Rectal smooth muscle tissue (tissue), 1 donor: ENCODE results near the gene CDT1.

ENCODE experiments used
- H3K27ac ChIP-seq: one replicate; pipeline ENCODE4 v1.7.0; 2013; ENCODE audit warnings: low read depth, low read length, inconsistent platforms
- H3K27me3 ChIP-seq: one replicate; pipeline ENCODE4 v1.7.0; 2013; ENCODE audit warnings: low read length; ENCODE audit not compliant: control insufficient read depth, insufficient read depth
- H3K36me3 ChIP-seq: one replicate; pipeline ENCODE4 v1.7.0; 2013; ENCODE audit warnings: low read length; ENCODE audit not compliant: control insufficient read depth, insufficient read depth
- H3K4me1 ChIP-seq: one replicate; pipeline ENCODE4 v1.7.0; 2013; ENCODE audit warnings: low read length; ENCODE audit not compliant: control insufficient read depth, insufficient read depth
- H3K4me3 ChIP-seq: one replicate; pipeline ENCODE4 v1.7.0; 2013; ENCODE audit warnings: low read length
- H3K9ac ChIP-seq: one replicate; pipeline ENCODE4 v1.7.0; 2013; ENCODE audit warnings: low read length

The CDT1 gene

DNA sequence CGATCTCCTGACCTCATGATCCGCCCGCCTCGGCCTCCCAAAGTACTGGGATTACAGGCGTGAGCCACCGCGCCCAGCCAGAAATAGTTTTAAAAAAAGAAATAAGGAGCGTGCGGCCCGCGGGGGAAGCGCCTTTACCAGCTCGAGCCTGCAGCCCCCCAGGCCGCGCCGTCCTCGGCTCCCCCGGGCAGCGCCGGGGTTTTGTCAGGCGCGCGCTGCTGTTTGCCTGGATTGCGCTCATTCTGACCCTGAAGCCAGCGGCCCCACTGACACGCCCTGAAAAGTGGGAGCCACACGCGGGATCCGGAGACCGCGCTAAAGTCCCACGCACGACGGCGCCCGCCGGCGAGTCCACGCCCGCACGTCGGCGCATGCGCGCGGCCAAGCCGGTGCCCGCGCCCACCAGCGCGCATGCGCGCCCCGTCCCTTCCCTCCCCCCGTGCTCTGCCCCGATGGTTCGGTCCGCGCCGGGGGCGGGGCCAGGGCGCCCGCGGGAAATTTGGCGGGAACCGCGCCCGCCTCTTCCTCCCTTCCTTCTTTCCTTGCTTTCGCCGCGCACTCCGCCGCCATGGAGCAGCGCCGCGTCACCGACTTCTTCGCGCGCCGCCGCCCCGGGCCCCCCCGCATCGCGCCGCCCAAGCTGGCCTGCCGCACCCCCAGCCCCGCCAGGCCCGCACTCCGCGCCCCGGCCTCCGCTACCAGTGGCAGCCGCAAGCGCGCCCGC is at the start of gene CDT1:
CDT1 (plus strand) TSS at position 526 of the 724 bp plus-strand sequence; CDS start at position 569, 43 bp downstream.
- peak within 1 kb of the TSS; percentile 66 for H3K4me3 ChIP-seq
- H3K4me1 ChIP-seq = no peaks in the 10 kb centered on the region
- no peaks in the 10 kb centered on the region for H3K27me3 ChIP-seq
- no peak within 1 kb of the TSS for H3K9ac ChIP-seq
- H3K27ac ChIP-seq = peak within 1 kb of the TSS; percentile 61
- no peaks in the 10 kb centered on the region for H3K36me3 ChIP-seq

DNA sequence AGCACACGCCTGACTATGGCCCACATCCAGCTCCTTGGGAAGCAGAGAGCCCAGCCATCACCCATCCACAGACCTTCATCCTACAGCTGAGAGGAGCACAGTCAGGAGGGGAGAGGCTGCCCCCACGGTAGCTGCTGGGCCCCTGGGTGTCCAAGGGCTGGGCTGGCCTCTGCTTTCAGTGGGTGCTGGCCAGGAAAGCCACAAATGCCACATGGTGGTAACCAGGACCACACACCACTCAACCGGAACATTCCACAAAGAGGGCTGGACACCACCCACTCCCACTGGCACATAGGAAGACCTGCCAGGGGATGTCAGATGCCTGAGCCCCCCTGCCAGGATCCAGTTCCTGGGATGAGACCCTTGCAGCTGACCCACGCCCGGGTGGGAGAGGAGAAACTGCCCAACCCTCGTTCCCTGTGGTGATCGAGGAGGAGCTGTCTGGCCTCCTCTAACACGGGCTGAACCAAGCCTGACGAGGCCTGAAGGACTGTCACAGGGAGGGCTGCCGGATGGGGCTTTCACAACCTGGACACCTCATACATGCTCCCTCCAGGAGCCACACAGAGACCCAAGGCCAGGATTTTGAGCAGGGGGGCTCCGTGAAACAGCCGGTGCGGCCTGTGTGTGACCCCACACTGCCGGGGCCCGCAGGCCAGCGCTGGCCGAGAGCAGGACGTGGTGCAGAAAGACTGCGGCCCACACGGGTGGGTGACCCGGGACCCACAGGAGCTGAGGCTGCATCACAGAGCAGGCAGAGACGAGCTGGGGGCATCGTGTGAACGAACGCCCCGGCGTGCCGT is 49.3 kb upstream of the CDT1 start:
- H3K4me3 ChIP-seq = no peak overlapping the region
- no peaks in the 10 kb centered on the region for H3K27me3 ChIP-seq
- H3K36me3 ChIP-seq = peaks cover 3% of the 10 kb centered on the region
- peaks cover 27% of the 10 kb centered on the region for H3K4me1 ChIP-seq
- peak overlapping the region; percentile 76 for H3K27ac ChIP-seq
- no peak overlapping the region for H3K9ac ChIP-seq

DNA sequence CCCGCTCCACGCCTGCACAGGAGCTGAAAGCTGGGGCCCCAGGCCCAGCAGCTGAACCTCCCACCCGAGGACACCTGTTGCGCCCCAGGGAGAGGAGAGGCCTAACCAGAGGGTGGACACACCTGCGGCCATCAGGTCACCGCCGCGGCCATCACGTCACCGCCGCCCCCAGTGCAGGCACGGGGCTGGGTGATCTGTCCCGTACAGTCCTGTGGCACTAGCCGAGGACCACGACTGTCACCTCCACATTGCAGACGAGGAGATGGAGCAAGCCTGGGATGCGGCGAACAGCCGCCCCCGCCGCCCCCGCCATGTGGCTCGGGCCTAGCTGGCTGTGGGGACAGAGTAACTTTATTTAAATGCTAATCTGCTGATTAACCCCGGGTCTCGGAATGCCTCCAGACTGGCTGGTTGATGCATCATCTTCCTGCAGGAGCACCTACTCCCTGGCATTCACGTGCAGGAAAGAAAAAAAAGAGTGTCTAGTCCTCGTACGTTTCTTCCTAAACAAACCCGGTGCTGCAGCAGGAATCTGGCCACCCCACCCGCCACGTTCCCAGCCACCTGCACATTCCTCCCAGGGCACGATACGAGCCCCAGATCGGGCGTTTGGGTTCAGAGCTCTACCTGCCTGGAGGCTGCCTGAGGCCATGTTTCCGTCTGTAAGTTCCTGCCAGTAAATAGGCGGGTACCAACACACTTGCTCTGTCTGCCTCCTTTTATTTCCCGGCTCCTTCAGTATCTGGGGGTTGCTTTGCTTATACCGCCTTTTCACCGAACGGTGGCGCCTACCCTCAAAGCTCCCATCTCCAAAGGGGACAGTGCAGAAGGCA is 48.5 kb upstream of the CDT1 start:
- Histone ChIP-seq H3K27me3 (no peaks in the 10 kb centered on the region), H3K4me3 (no peak overlapping the region), H3K27ac (peak overlapping the region; percentile 76), H3K4me1 (peaks cover 34% of the 10 kb centered on the region), H3K9ac (no peak overlapping the region), H3K36me3 (peaks cover 3% of the 10 kb centered on the region)

DNA sequence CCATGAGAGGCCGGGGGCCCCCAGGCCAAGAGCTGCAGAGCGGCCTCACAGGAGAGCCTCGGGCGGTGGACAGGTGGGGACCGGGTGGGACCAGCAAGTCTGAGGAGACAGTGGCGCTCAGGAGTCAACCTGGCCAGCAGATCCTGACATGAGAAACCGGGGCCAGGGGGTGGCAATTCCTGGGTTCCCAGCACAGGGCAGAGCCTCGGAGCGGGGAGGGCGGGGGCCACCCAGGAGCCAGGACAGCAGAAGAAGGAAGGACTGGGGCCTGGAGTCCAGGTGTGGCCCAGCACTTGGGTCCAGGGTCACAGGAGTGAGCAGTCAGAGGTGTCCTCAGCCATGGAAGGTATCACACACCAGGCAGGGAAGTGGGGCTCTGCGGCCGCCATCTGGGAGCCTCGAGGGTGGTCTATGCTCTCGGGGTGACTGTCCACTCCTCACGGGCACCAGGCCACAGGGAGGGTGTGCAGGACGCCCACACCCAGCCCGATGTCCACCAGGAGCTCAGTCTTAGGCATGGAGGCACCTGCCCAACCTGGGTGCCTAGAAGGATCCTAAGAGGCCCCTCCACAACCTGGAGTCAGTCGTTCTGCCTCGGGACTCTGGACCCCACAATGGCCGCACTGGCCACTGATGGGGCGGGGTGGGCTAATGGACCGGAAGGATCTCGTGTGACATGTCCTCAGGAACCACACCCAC is 47.7 kb upstream of the CDT1 start:
- peaks cover 41% of the 10 kb centered on the region for H3K4me1 ChIP-seq
- H3K27me3 ChIP-seq = no peaks in the 10 kb centered on the region
- H3K4me3 ChIP-seq = no peak overlapping the region
- H3K9ac ChIP-seq = no peak overlapping the region
- peak overlapping the region; percentile 44 for H3K27ac ChIP-seq
- H3K36me3 ChIP-seq = peaks cover 3% of the 10 kb centered on the region

DNA sequence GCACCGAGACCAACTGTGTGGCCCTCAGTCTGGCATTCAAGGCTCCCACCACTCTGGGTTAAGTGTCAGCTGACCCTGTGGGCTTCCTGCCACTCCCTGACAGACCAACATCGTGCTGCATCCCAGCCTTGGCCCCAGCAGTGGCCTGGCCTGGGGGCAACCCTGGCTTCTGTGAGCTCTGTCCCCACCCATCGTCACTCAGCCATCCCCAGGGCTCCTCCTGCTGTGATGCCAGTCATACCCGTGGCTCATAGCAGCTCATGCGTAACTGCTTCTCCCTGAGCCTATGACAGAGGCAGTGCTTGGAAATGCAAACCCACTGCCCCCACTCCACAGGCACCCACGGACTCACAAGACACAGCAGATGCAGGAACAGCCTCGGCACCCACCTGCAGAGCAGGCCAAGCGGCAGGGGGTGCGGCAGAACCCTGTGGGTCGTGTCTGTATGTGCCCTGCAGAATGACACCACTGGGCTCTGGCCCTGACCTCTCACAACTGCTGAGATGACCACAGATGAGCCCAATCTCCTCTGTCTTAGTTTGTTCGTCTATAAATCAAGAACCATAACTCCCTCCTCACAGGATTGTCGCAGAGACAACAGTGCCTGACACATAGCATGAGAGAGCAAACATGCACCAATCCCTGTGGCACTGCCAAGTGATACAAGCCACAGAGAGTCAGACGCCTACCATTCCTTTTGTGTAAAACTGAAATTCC is 45.2 kb upstream of the CDT1 start:
- Histone ChIP-seq H3K27ac (peak overlapping the region; percentile 97), H3K9ac (no peak overlapping the region), H3K4me1 (peaks cover 53% of the 10 kb centered on the region), H3K36me3 (no peaks in the 10 kb centered on the region), H3K27me3 (no peaks in the 10 kb centered on the region), H3K4me3 (peak overlapping the region; percentile 9)

DNA sequence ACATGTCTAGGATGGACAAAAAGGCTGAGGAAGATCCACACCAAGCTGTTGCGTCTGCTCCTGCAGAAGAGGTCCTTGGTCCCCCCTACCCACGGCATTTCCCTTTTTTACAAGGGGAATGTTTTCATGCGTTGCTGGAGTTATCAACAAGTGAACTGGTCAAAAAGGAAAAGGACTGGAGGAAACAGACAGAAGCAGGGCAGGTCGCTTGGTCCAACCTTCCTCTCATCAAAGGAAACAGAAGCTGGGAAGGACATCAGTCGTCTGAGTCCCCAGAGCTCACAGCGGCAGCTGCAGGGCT is 44.7 kb upstream of the CDT1 start:
- no peak overlapping the region for H3K4me3 ChIP-seq
- no peaks in the 10 kb centered on the region for H3K36me3 ChIP-seq
- H3K4me1 ChIP-seq = peaks cover 48% of the 10 kb centered on the region
- H3K27me3 ChIP-seq = no peaks in the 10 kb centered on the region
- H3K27ac ChIP-seq = peak overlapping the region; percentile 97
- no peak overlapping the region for H3K9ac ChIP-seq

DNA sequence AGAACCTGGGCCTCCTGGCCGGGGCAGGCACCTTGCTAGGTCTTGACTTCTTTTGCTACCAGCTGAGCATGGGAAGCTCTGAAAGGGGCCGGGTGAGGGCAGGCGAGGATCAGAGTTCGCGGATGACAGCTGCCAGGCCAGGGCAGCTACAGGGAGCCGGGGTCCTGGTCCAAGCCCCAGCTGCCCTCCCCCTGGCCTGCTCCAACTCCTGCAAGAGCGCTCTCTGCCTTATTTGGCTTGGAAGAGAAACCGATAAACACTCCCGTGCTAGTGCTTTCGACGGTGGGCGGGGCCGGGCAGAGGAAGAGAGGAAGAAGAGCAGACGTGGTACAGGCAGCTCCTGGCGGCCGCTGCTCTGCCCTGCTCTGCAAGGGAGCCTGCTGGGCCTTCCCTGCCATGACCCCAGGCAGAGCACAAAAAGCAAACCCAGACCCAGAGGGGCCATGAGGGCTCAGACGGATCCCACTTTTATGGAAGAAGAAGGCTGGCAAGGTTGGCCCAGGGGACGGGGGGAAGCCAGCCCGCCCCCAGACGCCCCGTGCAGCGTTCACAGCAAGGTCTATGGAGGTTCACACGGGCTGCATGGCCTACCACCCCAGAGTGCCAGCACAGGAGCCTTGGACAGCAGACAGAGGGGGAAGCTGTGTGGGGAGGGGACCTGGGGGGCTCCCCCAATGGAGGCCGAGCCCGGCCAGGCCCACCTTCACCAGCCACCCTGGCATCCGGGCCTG is 44.2 kb upstream of the CDT1 start:
- Histone ChIP-seq H3K4me3 (peak overlapping the region; percentile 46), H3K27ac (peak overlapping the region; percentile 97), H3K4me1 (peaks cover 44% of the 10 kb centered on the region), H3K9ac (peak overlapping the region; percentile 40), H3K27me3 (no peaks in the 10 kb centered on the region), H3K36me3 (no peaks in the 10 kb centered on the region)

DNA sequence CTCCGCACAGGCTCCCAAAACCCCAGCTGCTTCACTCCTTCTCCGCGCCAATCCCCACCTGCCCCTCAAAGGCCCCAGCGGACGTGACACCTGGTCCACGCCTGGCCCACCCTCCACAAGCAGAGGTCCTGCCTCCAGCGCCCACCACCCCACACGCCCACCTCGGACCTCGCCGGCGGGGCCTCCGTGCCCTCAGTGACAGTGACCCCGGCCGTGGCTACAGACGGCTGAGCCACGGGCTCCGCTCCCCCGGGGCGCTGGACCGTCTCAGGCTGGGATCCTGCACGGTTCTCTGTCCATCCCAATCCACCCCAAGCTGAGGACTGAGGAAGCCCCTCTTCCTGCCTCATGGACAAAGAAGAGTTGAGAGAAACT is 43.6 kb upstream of the CDT1 start:
- peak overlapping the region; percentile 46 for H3K4me3 ChIP-seq
- H3K4me1 ChIP-seq = peaks cover 46% of the 10 kb centered on the region

DNA sequence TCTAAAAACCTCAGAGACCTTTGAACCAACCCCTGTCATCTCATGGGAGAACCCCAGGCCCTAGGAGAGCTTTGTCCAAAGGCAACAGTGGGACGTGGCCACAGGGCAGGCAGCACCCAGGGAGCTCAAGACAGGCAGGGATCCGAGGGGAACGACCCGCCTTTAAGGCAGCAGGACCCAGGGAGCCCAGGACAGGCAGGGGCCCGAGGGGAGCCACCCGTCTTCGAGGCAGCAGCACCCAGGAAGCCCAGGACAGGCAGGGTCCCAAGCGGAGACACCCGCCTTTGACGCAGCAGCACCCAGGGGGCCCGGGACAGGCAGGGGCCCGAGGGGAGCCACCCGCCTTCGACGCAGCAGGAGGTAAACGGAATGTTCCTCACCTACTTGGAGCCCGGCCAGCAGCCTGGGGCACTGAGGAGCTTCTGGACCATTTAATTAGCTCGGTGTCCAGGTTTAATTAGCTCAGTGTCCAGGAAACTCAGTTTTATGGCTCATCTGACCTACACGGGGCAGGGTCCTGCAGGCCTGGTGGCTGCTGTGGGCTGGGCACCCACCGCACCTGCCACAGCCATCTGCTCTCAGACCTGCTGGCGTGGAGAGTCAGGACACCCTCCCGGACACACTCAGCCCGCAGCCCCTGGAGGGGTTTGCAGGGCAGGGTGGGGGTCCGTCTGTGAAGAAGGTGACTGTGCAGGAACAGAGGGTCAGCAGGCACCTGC is 43.0 kb upstream of the CDT1 start:
- H3K4me1 ChIP-seq = peaks cover 44% of the 10 kb centered on the region
- H3K9ac ChIP-seq = peak overlapping the region; percentile 40
- H3K27ac ChIP-seq = peak overlapping the region; percentile 97
- H3K36me3 ChIP-seq = no peaks in the 10 kb centered on the region
- no peaks in the 10 kb centered on the region for H3K27me3 ChIP-seq
- H3K4me3 ChIP-seq = no peak overlapping the region

More for the DNA sequence above, 43.6 kb upstream of the CDT1 start:
- Histone ChIP-seq H3K9ac (peak overlapping the region; percentile 40), H3K27me3 (no peaks in the 10 kb centered on the region), H3K36me3 (no peaks in the 10 kb centered on the region), H3K27ac (peak overlapping the region; percentile 97)

DNA sequence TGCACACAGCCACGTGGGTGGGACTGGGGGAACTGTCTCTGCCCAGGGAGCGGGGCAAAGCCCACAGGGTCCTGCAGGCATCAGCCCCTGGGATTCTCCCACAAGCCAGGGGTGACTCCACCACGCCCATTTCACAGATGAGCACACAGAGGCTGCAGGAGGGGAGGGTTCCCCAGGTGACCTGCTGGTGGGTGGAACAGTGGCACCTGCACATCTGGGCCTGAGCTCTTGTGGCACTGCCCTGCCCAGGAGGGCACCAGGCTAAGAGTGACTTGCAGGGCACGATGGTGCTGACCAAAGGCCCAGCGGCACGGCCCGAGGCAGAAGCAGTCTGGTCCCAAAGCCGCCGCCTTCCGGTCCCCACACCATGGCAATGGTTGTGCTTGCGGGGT is 42.5 kb upstream of the CDT1 start:
- no peaks in the 10 kb centered on the region for H3K36me3 ChIP-seq
- H3K9ac ChIP-seq = no peak overlapping the region
- peaks cover 44% of the 10 kb centered on the region for H3K4me1 ChIP-seq
- H3K27me3 ChIP-seq = no peaks in the 10 kb centered on the region
- H3K4me3 ChIP-seq = no peak overlapping the region
- peak overlapping the region; percentile 97 for H3K27ac ChIP-seq

DNA sequence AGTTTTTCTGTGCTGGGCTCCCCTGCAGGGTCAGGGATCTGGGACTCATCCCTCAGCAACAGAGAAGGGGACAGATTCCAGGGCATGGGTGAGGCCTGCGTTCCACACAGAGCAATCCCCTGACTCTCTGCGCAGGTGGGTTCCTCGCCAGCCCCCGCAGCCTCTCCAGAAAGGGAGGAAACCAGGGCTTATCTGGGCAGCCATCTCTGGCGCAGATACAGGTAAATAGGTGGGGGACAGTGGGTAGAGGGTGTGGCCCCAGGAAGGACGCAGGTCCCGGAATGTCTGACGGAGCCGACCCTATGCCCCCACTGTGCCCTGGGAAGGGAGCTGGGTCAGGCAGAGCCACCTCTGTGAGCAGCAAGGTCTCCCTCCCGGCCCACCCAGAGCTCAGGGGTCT is 41.8 kb upstream of the CDT1 start:
- Histone ChIP-seq H3K4me1 (peaks cover 44% of the 10 kb centered on the region), H3K36me3 (no peaks in the 10 kb centered on the region), H3K27ac (peak overlapping the region; percentile 97), H3K9ac (no peak overlapping the region), H3K27me3 (no peaks in the 10 kb centered on the region), H3K4me3 (no peak overlapping the region)
